ENCODE results near the gene APBA2.

- TF ChIP-seq POLR2A (IDR thresholded peaks at IDR 0.05) (no peak), CTCF (IDR thresholded peaks at IDR 0.05) (no peak)
These were observed 249.5 kb downstream of the APBA2 start for GRCh38 chr15:29135309-29135657.

Data from transverse colon (tissue), 3 donors.